Fibroblast of skin of back (primary cell): ENCODE results near the gene MT1G.
"Not testable (repeated sequence)": the region's sequence is repeated elsewhere in the genome, so short reads cannot be mapped to it uniquely, and the experiment has no call there.

Experiments
- DNase-seq: peaks from one replicate; pipeline ENCODE4 v3.0.0-alpha.2; 2013

The MT1G gene

GRCh38 chr16:56684926-56685590, 17.2 kb upstream of the MT1G start:
- DNase-seq: no peak

GRCh38 chr16:56684256-56684925, 16.5 kb upstream of the MT1G start:
- DNase-seq: no peak

GRCh38 chr16:56683424-56684172, 15.7 kb upstream of the MT1G start:
- DNase-seq: no peak

- no peak for DNase-seq
These were observed 15.0 kb upstream of the MT1G start for GRCh38 chr16:56682703-56683397.

- peak; percentile 86 for DNase-seq
These were observed 14.3 kb upstream of the MT1G start, which contains the start of gene MT1X for GRCh38 chr16:56681939-56682702. MT1X (plus strand) TSS chr16:56682470; CDS start chr16:56682541, 71 bp downstream.

GRCh38 chr16:56679818-56680217, 12.0 kb upstream of the MT1G start:
- DNase-seq: no peak

- DNase-seq: no peak
These were observed 11.3 kb upstream of the MT1G start for GRCh38 chr16:56679078-56679730.

GRCh38 chr16:56677474-56677873, 9.6 kb upstream of the MT1G start:
- DNase-seq: no peak

GRCh38 chr16:56675685-56676210, 7.9 kb upstream of the MT1G start:
- DNase-seq: no peak

GRCh38 chr16:56674570-56674969, 6.7 kb upstream of the MT1G start:
- DNase-seq: not testable (repeated sequence)

GRCh38 chr16:56673921-56674320, 6.1 kb upstream of the MT1G start:
- peak; percentile 26 for DNase-seq

- peak; percentile 23 for DNase-seq
These were observed 5.1 kb upstream of the MT1G start for GRCh38 chr16:56672761-56673536.

GRCh38 chr16:56672171-56672570, 4.3 kb upstream of the MT1G start:
- not testable (repeated sequence) for DNase-seq

- not testable (repeated sequence) for DNase-seq
These were observed 3.8 kb upstream of the MT1G start for GRCh38 chr16:56671691-56672090.

- no peak for DNase-seq
These were observed 2.7 kb upstream of the MT1G start for GRCh38 chr16:56670620-56670934.

- no peak for DNase-seq
These were observed 2.2 kb upstream of the MT1G start for GRCh38 chr16:56669840-56670619.

- DNase-seq: no peak
These were observed 1.4 kb upstream of the MT1G start, which contains the start of gene MT1H for GRCh38 chr16:56669005-56669839. MT1H (plus strand) TSS chr16:56669814; CDS start chr16:56669885, 71 bp downstream.
